HepG2 (cell line): ENCODE measurements around the gene WWP2. TPM values are rescaled to one million over a fixed set of nuclear protein-coding genes. Genes with fewer than 3 reads are reported as not detected.

ENCODE experiments used
- ARNTL ChIP-seq: sonication (generic); formaldehyde crosslinking; IDR thresholded peaks from 2 replicates; pipeline ENCODE4 v1.4.0; 2020; ENCODE audit warnings: mild to moderate bottlenecking, missing genetic modification reagents
- CEBPB ChIP-seq: IDR thresholded peaks from 2 replicates; pipeline ENCODE4 v1.6.1; 2011; ENCODE audit warnings: low read depth, low read length, improper control_type of control experiment, borderline replicate concordance
- ELF3 ChIP-seq: IDR thresholded peaks from 2 replicates; pipeline ENCODE4 v1.6.1; 2016; ENCODE audit warnings: missing genetic modification reagents, missing compliant biosample characterization
- ELF4 ChIP-seq: sonication (generic); formaldehyde crosslinking; IDR thresholded peaks from 2 replicates; pipeline ENCODE4 v1.5.0; 2020; ENCODE audit warnings: missing genetic modification reagents, mild to moderate bottlenecking, moderate library complexity, borderline replicate concordance
- KDM5B ChIP-seq: sonication (generic); formaldehyde crosslinking; IDR thresholded peaks from 2 replicates; pipeline ENCODE4 v1.4.0; 2020; ENCODE audit warnings: missing genetic modification reagents, mild to moderate bottlenecking, borderline replicate concordance
- NFYB ChIP-seq: sonication (generic); formaldehyde crosslinking; IDR thresholded peaks from 2 replicates; pipeline ENCODE4 v1.4.0; 2020; ENCODE audit warnings: missing genetic modification reagents
- PLRG1 ChIP-seq: fragments of 450-650 bp; conservative IDR thresholded peaks from 2 replicates; pipeline ENCODE4 v1.6.1; 2016
- TIGD3 ChIP-seq: sonication (generic); formaldehyde crosslinking; IDR thresholded peaks from 2 replicates; pipeline ENCODE4 v1.5.1; 2020; ENCODE audit warnings: mild to moderate bottlenecking, missing genetic modification reagents, borderline replicate concordance
- ZNF782 ChIP-seq: sonication (generic); formaldehyde crosslinking; IDR thresholded peaks from 2 replicates; pipeline ENCODE4 v1.4.0; 2020; ENCODE audit warnings: missing genetic modification reagents, mild to moderate bottlenecking, borderline replicate concordance
- polyA plus RNA-seq, 8 experiments: library from polyadenylated mRNA; depleted of rRNA in 3 of 8; stranded (reverse) in 7 of 8; unstranded in 1 of 8; fragments of >200 nt; fragmentation: Illumina TruSeq in 4 of 8; extraction: Trizol in 4 of 8; gene quantifications; 2 replicates each; pipeline versions ENCODE4 v1.2.1 to v1.2.3, GENCODE V29; 2011 to 2016; ENCODE audit warnings: low read depth in 4 of 8, missing spikeins in 1 of 8, mixed read lengths in 1 of 8; ENCODE audit not compliant: insufficient read depth in 1 of 8
- total RNA-seq, 5 experiments: library from RNA; depleted of rRNA; stranded (reverse); fragments of >200 nt; fragmentation: Illumina TruSeq; extraction: Trizol; gene quantifications; 2 replicates each; pipeline ENCODE4 v1.2.3, GENCODE V29; 2016; ENCODE audit warnings: low read depth in 1 of 5
- TF ChIP-seq, protein P1 (sequence below): sonication (generic); formaldehyde crosslinking; IDR thresholded peaks from 2 replicates; pipeline ENCODE4 v1.5.1; 2020; ENCODE audit warnings: mild to moderate bottlenecking, moderate library complexity, missing genetic modification reagents
- TF ChIP-seq, protein P2 (sequence below): sonication (generic); formaldehyde crosslinking; IDR thresholded peaks from 2 replicates; pipeline ENCODE4 v1.4.0; 2020; ENCODE audit warnings: missing genetic modification reagents
- TF ChIP-seq, protein P3 (sequence below): sonication (generic); formaldehyde crosslinking; IDR thresholded peaks from one replicate; pipeline ENCODE4 v1.5.1; 2020; ENCODE audit warnings: mild to moderate bottlenecking, missing genetic modification reagents; ENCODE audit errors: not compliant biosample characterization
- TF ChIP-seq, protein P4 (sequence below): sonication (generic); formaldehyde crosslinking; IDR thresholded peaks from 2 replicates; pipeline ENCODE4 v1.5.0; 2020; ENCODE audit warnings: missing genetic modification reagents

Gene WWP2
- total and polyA plus RNA-seq, 2 of the 13 experiments (the other 11 are each of a cell fraction or from before 2014, with no cell fraction given) = 11.4 to 28.2 TPM

DNA sequence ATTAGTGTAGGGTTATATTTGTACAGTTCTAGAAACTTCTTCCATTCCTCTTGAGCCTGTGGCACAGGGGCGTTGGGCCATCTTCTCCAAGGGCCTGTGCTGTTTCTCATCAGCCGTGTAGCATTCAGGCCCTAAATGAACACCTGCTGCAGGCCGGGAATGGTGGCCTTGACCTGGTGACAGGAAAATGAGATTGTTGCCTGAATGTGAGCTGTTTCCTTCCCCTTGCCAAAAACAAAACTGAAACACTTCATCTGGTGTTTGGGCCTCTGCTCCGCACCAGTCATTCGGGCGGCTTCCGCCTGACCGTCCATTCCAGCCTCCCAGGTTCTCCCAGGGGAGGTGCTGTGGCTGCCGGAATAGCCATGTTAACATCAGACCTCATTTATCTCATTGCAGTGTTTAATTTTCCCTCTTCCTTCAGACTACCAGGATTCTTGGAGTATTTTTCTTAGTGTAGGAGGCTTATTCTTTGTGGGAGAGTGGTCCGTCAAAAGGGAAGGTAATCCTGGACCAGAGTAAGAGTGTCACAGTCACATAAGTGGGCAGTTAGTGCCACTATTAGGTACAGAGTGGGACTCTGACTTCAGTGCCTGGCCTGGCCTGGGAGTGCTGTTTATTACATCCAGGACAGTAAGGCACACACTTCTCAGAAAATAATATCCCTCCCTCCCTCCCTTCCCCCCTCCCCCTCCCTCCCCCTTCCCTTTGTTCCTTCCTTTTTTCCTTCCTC, 61.9 kb downstream of the WWP2 start (continued):
- TF ChIP-seq, protein P1, sequence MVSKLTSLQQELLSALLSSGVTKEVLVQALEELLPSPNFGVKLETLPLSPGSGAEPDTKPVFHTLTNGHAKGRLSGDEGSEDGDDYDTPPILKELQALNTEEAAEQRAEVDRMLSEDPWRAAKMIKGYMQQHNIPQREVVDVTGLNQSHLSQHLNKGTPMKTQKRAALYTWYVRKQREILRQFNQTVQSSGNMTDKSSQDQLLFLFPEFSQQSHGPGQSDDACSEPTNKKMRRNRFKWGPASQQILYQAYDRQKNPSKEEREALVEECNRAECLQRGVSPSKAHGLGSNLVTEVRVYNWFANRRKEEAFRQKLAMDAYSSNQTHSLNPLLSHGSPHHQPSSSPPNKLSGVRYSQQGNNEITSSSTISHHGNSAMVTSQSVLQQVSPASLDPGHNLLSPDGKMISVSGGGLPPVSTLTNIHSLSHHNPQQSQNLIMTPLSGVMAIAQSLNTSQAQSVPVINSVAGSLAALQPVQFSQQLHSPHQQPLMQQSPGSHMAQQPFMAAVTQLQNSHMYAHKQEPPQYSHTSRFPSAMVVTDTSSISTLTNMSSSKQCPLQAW = 0 out of 2 replicates have a peak, but pooled peaks have one; percentile 51
- 0 out of 2 replicates have a peak, but pooled peaks have one; percentile 28 for TF ChIP-seq ARNTL (CRISPR knock-in tag)
- TF ChIP-seq ZNF782 (CRISPR knock-in tag) = no peak
- TF ChIP-seq ELF3 (CRISPR knock-in tag) = no peak; the same call in 1 of the 2 replicates
- no peak for TF ChIP-seq NFYB
- TF ChIP-seq ELF4 (CRISPR knock-in tag) = no peak
- TF ChIP-seq, protein P2, sequence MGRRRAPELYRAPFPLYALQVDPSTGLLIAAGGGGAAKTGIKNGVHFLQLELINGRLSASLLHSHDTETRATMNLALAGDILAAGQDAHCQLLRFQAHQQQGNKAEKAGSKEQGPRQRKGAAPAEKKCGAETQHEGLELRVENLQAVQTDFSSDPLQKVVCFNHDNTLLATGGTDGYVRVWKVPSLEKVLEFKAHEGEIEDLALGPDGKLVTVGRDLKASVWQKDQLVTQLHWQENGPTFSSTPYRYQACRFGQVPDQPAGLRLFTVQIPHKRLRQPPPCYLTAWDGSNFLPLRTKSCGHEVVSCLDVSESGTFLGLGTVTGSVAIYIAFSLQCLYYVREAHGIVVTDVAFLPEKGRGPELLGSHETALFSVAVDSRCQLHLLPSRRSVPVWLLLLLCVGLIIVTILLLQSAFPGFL (CRISPR knock-in tag) = no peak
- TF ChIP-seq, protein P3, sequence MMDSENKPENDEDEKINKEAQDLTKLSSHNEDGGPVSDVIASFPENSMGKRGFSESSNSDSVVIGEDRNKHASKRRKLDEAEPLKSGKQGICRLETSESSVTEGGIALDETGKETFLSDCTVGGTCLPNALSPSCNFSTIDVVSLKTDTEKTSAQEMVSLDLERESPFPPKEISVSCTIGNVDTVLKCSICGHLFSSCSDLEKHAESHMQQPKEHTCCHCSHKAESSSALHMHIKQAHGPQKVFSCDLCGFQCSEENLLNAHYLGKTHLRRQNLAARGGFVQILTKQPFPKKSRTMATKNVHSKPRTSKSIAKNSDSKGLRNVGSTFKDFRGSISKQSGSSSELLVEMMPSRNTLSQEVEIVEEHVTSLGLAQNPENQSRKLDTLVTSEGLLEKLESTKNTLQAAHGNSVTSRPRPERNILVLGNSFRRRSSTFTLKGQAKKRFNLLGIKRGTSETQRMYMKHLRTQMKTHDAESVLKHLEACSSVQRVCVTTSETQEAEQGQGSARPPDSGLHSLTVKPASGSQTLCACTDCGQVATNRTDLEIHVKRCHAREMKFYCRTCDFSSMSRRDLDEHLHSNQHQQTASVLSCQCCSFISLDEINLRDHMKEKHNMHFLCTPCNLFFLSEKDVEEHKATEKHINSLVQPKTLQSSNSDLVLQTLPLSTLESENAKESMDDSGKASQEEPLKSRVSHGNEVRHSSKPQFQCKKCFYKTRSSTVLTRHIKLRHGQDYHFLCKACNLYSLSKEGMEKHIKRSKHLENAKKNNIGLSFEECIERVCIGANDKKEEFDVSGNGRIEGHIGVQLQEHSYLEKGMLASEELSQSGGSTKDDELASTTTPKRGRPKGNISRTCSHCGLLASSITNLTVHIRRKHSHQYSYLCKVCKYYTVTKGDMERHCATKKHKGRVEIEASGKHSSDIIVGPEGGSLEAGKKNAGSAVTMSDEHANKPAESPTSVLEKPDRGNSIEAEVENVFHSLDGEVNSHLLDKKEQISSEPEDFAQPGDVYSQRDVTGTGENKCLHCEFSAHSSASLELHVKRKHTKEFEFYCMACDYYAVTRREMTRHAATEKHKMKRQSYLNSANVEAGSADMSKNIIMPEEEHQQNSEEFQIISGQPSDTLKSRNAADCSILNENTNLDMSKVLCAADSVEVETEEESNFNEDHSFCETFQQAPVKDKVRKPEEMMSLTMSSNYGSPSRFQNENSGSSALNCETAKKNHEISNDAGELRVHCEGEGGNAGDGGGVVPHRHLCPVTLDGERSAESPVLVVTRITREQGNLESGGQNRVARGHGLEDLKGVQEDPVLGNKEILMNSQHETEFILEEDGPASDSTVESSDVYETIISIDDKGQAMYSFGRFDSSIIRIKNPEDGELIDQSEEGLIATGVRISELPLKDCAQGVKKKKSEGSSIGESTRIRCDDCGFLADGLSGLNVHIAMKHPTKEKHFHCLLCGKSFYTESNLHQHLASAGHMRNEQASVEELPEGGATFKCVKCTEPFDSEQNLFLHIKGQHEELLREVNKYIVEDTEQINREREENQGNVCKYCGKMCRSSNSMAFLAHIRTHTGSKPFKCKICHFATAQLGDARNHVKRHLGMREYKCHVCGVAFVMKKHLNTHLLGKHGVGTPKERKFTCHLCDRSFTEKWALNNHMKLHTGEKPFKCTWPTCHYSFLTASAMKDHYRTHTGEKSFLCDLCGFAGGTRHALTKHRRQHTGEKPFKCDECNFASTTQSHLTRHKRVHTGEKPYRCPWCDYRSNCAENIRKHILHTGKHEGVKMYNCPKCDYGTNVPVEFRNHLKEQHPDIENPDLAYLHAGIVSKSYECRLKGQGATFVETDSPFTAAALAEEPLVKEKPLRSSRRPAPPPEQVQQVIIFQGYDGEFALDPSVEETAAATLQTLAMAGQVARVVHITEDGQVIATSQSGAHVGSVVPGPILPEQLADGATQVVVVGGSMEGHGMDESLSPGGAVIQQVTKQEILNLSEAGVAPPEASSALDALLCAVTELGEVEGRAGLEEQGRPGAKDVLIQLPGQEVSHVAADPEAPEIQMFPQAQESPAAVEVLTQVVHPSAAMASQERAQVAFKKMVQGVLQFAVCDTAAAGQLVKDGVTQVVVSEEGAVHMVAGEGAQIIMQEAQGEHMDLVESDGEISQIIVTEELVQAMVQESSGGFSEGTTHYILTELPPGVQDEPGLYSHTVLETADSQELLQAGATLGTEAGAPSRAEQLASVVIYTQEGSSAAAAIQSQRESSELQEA (CRISPR knock-in tag) = no peak
- peak; percentile 65; the same call in 1 of the 2 replicates for TF ChIP-seq KDM5B (CRISPR knock-in tag)
- no peak for TF ChIP-seq TIGD3
- no peak for TF ChIP-seq CEBPB
- TF ChIP-seq, protein P4, sequence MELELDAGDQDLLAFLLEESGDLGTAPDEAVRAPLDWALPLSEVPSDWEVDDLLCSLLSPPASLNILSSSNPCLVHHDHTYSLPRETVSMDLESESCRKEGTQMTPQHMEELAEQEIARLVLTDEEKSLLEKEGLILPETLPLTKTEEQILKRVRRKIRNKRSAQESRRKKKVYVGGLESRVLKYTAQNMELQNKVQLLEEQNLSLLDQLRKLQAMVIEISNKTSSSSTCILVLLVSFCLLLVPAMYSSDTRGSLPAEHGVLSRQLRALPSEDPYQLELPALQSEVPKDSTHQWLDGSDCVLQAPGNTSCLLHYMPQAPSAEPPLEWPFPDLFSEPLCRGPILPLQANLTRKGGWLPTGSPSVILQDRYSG (CRISPR knock-in tag) = no peak
- no peak for TF ChIP-seq PLRG1
